Testis (tissue), 2 donors: ENCODE results near the gene RTL1.

Experiments used
- CTCF ChIP-seq, 3 experiments: fragments of 450-650 bp in 2 of 3; fragments of 200-600 bp in 1 of 3; sonication (generic) in 1 of 3; IDR thresholded peaks; one replicate each; pipeline ENCODE4 v1.5.1; 2016 to 2019; ENCODE audit warnings: antibody characterized with exemption in 3 of 3, mild to moderate bottlenecking in 2 of 3, moderate library complexity in 1 of 3
- POLR2A ChIP-seq: fragments of 450-650 bp; IDR thresholded peaks from one replicate; pipeline ENCODE4 v1.6.1; 2017; ENCODE audit warnings: antibody characterized with exemption, mild to moderate bottlenecking, moderate library complexity

DNA sequence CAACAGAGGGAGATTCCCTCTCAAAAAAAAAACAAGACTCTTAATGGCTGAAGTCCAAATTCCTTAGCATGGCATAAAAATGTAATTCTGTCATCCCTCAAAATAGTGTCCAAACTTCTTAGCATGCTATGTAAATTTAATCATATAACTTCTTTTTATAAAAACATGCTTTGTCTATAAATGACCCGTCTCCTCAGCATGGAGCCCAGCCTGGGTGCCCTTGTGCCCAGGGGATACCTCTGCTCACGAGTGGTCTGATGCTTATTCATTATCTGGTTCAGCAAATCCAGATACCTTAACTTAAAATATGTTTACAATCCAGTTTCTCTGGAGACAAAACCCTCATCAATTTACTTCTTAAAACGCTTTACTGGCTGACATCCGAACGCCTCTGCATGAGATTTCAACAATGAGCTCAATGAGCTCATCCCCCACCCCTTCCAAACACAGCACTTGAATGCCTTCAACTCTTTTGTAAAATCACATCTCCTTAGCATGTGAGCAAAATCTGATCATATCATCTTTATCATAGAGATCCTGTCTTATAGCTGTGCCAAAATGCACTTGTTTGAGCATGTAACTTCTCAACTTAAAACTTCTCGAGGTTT is 15.7 kb downstream of the RTL1 start:
- TF ChIP-seq POLR2A = no peak
- TF ChIP-seq CTCF (IDR thresholded peaks at IDR 0.05) = no peak
